ENCODE data around the gene CDH13. TPM values are rescaled to one million over a fixed set of nuclear protein-coding genes. Genes with fewer than 3 reads are reported as not detected.

CDH13 gene
- total RNA-seq, 2 experiments from 2014 or later = not detected

DNA sequence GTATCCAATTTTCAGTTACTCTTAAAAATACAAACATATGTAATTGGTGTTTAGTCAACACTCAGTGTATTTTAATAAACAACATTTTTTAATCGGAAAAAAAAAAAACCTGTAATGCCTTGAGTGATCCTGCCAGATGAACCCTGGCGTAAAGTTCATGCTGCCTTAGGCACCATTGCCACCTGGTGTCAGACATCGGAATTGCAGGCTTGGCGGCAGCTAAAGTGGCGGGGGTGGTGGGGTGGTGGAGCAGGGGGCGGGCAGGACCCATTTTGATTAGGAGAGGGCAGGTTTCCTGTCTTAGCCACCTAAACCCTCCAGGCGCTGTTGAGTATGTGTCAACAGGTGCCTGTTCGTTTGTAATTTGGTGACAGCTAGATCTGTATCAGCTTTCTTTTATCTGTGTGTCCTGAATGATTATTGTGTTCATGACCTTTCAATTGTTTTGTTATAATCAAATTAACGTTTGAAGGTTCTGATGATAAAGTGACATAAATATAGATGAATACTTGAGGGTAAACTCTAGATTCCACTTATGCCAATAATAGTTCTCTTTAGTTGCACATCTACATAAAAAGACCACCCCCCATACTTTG is 588.7 kb downstream of the CDH13 start:
- Histone ChIP-seq H2AFZ (ENCODE audit: low read length) (no peak overlapping the region), H3K4me2 (ENCODE audit: low read length) (no peak overlapping the region), H3K36me3 (ENCODE audit: insufficient read depth, low read length) (no peaks in the 10 kb centered on the region), H3K4me3 (ENCODE audit: low read depth, low read length, poor library complexity, severe bottlenecking) (no peak overlapping the region), H3K9me3 (ENCODE audit: low read length) (no peaks in the 10 kb centered on the region), H3K79me2 (ENCODE audit: insufficient read depth, low read depth, low read length) (no peaks in the 10 kb centered on the region), H3K9me2 (ENCODE audit: insufficient read depth, low read length) (no peaks in the 10 kb centered on the region), H3K4me1 (ENCODE audit: insufficient read depth, low read length, poor library complexity, severe bottlenecking) (peaks cover 21% of the 10 kb centered on the region), H4K20me1 (ENCODE audit: insufficient read depth, low read length) (no peaks in the 10 kb centered on the region), H3K27ac (ENCODE audit: low read depth, low read length, poor library complexity, severe bottlenecking) (no peak overlapping the region)
- intact Hi-C loops (cut with micrococcal nuclease; ENCODE audit: unreplicated experiment) = loop anchor here (1.0 to 5.0 kb wide), 3 partner anchors 78 to 953 kb away; no protein-coding TSS in a partner anchor
- BruUV-seq (replicated peaks) = no TSS peak
- ChIA-PET CTCF (ENCODE audit: unreplicated experiment) (interaction anchor here (0.5 kb wide), 1 partner anchor 165 kb away, joined by 4 read pairs; no protein-coding TSS in a partner anchor), POLR2A (interaction anchor here (0.8 kb wide), 2 partner anchors 21 to 43 kb away, joined by 3 to 4 read pairs; no protein-coding TSS in a partner anchor)
- TF ChIP-seq, protein P1, sequence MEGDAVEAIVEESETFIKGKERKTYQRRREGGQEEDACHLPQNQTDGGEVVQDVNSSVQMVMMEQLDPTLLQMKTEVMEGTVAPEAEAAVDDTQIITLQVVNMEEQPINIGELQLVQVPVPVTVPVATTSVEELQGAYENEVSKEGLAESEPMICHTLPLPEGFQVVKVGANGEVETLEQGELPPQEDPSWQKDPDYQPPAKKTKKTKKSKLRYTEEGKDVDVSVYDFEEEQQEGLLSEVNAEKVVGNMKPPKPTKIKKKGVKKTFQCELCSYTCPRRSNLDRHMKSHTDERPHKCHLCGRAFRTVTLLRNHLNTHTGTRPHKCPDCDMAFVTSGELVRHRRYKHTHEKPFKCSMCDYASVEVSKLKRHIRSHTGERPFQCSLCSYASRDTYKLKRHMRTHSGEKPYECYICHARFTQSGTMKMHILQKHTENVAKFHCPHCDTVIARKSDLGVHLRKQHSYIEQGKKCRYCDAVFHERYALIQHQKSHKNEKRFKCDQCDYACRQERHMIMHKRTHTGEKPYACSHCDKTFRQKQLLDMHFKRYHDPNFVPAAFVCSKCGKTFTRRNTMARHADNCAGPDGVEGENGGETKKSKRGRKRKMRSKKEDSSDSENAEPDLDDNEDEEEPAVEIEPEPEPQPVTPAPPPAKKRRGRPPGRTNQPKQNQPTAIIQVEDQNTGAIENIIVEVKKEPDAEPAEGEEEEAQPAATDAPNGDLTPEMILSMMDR (conservative IDR thresholded peaks at IDR 0.05; ENCODE audit: low read length) = peak; percentile 92
- TF ChIP-seq EZH2phosphoT487 (IDR thresholded peaks at IDR 0.05; ENCODE audit: borderline replicate concordance, low read depth, low read length) = no peak
- DNase-seq (ENCODE audit: low spot score) = peak; percentile 75

DNA sequence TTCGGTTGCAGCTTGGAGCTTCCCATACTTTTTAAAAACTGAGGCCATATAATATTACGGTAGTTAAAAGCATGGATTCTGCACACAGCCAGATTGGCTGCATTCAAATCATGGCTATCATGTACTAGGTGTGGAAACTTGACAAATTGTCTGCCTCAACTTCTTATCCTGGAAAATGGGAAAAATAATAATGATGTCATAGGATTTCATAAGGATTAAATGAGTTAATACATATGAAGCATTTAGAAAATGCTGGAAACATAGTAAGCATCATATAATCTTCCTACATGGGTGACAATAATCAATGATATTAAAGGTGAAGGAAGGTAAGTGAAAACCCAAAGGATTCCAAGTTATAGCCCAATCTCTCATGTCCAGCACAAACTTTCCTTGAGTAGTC is 592.5 kb downstream of the CDH13 start:
- no peak for DNase-seq (ENCODE audit: low spot score)
- Histone ChIP-seq H3K4me1 (ENCODE audit: insufficient read depth, low read length, poor library complexity, severe bottlenecking) (no peaks in the 10 kb centered on the region), H3K27ac (ENCODE audit: low read depth, low read length, poor library complexity, severe bottlenecking) (no peak overlapping the region), H3K9me3 (ENCODE audit: low read length) (no peaks in the 10 kb centered on the region), H2AFZ (ENCODE audit: low read length) (no peak overlapping the region), H3K79me2 (ENCODE audit: insufficient read depth, low read depth, low read length) (no peaks in the 10 kb centered on the region), H4K20me1 (ENCODE audit: insufficient read depth, low read length) (no peaks in the 10 kb centered on the region), H3K4me2 (ENCODE audit: low read length) (no peak overlapping the region), H3K4me3 (ENCODE audit: low read depth, low read length, poor library complexity, severe bottlenecking) (no peak overlapping the region), H3K36me3 (ENCODE audit: insufficient read depth, low read length) (no peaks in the 10 kb centered on the region), H3K9me2 (ENCODE audit: insufficient read depth, low read length) (no peaks in the 10 kb centered on the region)
- intact Hi-C loops (cut with micrococcal nuclease; ENCODE audit: unreplicated experiment) = loop anchor here (5.0 kb wide), 1 partner anchor 957 kb away; no protein-coding TSS in a partner anchor
- CTCF ChIA-PET (ENCODE audit: unreplicated experiment) = no interaction called here
- no TSS peak for BruUV-seq (replicated peaks)
- POLR2A ChIA-PET = no interaction called here
- TF ChIP-seq EZH2phosphoT487 (IDR thresholded peaks at IDR 0.05; ENCODE audit: borderline replicate concordance, low read depth, low read length) = no peak
- TF ChIP-seq, protein P1 (conservative IDR thresholded peaks at IDR 0.05; ENCODE audit: low read length) = no peak

DNA sequence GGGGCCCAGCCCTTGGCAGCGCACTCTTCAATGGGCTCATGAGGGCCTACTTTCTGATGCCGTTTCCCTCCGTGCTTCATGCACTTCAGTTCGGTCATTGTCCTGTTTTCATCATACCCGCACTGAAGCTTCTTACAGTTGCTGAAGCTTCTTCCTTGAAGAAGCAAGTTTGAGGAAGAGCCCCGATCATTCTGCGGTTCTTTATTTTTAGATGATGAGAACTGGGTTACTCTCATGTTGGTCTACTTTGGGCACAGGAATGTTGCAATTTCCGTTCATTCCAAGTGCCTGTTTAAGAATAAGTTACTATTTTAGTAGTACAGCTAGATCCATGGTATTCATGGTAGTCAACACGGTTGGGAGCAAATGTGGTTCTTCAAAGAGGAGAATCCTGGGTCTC is 593.3 kb downstream of the CDH13 start:
- Histone ChIP-seq H3K4me1 (ENCODE audit: insufficient read depth, low read length, poor library complexity, severe bottlenecking) (no peaks in the 10 kb centered on the region), H3K27ac (ENCODE audit: low read depth, low read length, poor library complexity, severe bottlenecking) (no peak overlapping the region), H4K20me1 (ENCODE audit: insufficient read depth, low read length) (no peaks in the 10 kb centered on the region), H3K79me2 (ENCODE audit: insufficient read depth, low read depth, low read length) (no peaks in the 10 kb centered on the region), H3K4me3 (ENCODE audit: low read depth, low read length, poor library complexity, severe bottlenecking) (no peak overlapping the region), H3K36me3 (ENCODE audit: insufficient read depth, low read length) (no peaks in the 10 kb centered on the region), H3K4me2 (ENCODE audit: low read length) (no peak overlapping the region), H3K9me2 (ENCODE audit: insufficient read depth, low read length) (no peaks in the 10 kb centered on the region), H2AFZ (ENCODE audit: low read length) (no peak overlapping the region), H3K9me3 (ENCODE audit: low read length) (no peaks in the 10 kb centered on the region)
- ChIA-PET POLR2A (no interaction called here), CTCF (ENCODE audit: unreplicated experiment) (no interaction called here)
- DNase-seq (ENCODE audit: low spot score) = no peak
- intact Hi-C loops (cut with micrococcal nuclease; ENCODE audit: unreplicated experiment) = no loop called here
- TF ChIP-seq, protein P1 (conservative IDR thresholded peaks at IDR 0.05; ENCODE audit: low read length) = no peak
- no peak for TF ChIP-seq EZH2phosphoT487 (IDR thresholded peaks at IDR 0.05; ENCODE audit: borderline replicate concordance, low read depth, low read length)
- BruUV-seq (replicated peaks) = no TSS peak

Data from OCI-LY7 (cell line).